ELF-1 (cell line): ENCODE results near the gene SLC22A4.

Source experiments
- DNase-seq: peaks from one replicate; pipeline ENCODE4 v3.0.0-alpha.2; 2016; ENCODE audit warnings: low read depth, low spot score

The SLC22A4 gene

DNA sequence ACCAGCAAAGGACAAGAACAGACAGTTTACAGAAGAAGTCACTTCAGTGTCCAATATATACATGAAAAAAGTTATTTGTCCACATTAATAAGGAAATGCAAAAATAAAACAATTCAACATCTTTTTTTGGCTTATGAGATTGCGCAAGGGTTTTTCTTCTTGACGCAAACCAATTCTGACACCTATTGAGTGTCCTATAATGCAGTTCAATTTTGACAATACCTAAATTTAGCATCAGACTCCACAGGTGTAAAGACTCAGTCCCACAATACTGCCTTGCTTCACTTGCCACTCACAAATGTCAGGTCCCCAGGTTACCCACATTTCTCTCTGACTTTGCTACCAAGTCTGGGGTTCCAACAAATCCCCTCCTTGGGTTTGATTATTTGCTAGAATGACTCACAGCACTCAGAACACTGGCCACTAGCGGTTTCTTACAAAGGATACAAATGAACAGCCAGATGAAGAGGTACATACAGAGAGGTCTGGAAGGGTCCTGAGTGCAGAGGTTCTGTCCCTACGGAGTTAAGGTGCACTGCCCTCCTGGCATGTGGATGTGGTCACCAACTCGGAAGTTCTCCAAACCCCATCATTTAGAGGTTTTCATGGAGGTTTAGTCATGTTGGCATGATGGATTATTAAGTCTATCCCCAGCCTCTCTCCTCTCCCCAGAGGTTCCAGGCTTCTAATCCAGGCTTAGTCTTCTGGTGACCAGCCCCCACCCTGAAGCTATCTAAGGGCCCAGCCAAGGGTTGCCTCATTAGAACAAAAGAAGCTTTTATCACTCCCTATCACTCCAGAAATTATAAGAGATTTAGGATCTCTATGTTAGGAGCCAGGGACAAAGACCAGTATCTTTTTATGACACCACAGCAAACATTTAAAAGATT lies 48.3 kb downstream of the SLC22A4 start:
- DNase-seq, result no peak

DNA sequence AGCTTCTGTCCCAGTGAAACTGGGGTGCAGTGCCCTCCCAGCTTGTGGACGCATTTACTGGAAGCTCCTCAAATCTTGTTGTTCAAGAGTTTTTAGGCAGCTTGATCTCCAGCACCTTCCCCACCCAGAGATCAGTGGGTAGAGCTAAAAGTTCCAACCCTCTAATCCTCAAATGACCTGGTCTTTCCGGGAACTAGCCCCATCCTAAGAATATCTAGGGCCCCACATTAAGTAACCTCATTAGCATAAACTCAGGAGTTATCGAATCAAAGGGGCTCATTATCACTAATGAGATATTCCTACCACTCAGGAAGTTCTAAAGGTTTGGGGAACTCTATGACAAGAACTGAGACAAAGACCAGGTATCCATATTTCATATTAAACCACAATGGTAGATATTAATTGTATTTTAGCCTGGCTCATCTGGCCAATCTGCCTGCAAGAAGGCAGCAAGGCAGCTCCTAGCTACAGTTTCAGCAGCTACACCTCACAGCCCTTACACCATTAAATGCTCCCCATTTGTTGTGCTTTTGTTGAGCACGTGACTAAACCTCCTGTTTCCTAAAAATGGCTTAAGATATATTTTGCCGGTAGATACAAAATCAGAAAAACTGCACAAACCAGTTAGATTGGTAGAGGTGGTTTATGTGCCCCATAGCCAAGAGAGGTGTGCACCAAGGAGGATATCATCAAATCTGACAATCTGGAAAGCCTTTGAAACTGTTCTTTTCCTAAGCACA lies 50.8 kb downstream of the SLC22A4 start:
- DNase-seq, result no peak

DNA sequence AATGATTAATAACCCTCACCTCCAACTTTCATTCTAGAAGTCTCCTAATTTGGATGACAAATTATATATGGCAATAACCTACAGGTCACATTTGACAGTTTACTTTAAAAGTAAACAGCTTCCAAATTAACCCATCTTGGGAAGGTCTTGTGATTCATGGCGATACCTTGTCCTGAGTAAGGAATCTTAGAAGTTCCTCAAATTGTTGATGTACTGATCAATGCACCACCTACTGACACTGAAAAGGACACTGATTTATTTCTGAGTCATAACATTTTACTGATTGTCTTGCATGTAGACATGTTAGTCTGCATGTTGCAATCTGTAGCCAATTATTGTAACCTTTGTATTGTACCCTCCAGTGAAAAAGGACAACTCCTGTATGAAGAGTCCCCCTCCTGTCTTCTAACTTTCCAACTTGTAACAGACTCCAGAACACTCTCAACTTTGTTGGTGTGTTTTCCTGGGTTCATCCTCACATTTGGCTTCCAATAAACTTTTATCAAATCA lies 59.3 kb downstream of the SLC22A4 start:
- DNase-seq, result no peak

GRCh38 chr5:132354381-132355139 lies 60.4 kb downstream of the SLC22A4 start:
- peak; percentile 54 for DNase-seq

DNA sequence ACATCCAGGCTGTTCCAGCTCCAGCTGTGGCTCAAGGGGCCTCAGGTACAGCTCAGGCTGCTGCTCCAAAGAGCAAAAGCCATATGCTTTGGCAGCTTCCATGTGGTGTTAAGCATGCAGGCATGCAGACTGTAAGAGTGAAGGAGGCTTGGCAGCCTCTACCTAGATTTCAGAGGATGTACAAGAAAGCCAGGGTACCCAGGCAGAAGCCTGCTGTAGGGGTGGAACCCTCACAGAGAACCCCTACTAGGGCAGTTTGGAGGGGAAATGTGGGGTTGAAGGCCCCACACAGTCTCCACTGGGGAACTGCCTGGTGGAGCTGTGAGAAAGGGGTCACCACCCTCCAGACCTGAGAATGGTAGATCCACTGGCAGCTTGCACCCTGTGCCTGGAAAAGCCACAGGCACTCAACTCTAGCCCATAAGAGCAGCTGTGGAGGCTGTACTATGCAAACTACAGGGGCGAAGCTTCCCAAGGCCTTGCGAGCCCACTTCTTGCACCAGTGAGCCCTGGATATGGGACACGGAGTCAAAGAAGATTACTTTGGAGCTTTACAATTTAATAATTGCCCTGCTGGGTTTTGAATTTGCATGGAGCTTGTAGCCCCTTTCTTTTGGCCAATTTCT lies 61.1 kb downstream of the SLC22A4 start:
- no peak for DNase-seq

DNA sequence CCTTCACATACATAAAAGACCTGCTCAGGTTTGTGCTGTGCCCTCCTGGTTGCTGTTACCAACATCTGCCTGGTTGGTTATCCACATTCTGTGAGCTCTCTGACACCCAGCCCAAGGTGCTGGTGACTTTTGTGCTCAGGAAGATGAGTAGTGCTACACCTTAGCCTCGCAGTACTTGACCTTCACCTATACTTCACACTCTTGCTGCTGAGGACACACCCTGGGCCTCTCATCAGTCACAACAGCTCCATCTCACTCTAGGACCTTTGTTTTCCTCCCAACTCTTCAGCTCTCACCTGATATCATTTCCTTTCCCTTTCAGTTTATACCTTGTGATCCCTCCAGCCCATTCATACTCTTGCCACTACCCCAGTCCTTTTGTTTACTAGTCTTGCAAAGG lies 64.6 kb downstream of the SLC22A4 start:
- DNase-seq, result no peak

- DNase-seq, result no peak
Measured at GRCh38 chr5:132362086-132362485, 67.9 kb downstream of the SLC22A4 start.

GRCh38 chr5:132363431-132364112 lies 69.4 kb downstream of the SLC22A4 start:
- no peak for DNase-seq

DNA sequence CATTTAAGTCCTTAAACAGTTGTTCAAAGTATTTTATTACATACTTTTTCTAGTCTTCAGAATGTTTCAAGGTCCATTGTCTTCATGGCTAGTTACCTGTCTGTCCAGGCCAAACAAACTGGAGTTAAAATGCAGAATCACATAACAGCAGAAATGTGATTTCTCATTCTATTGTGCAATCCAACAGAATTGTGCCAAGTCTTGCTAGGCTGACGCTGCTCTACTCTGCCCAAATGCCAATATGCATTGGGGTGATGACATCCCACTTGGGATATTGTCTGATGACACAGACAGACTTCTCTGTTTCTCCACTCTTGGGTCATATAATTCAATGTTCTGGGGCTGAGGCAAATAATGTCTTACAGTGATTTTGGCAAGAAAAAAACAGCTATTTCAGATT lies 70.1 kb downstream of the SLC22A4 start:
- DNase-seq, result no peak

DNA sequence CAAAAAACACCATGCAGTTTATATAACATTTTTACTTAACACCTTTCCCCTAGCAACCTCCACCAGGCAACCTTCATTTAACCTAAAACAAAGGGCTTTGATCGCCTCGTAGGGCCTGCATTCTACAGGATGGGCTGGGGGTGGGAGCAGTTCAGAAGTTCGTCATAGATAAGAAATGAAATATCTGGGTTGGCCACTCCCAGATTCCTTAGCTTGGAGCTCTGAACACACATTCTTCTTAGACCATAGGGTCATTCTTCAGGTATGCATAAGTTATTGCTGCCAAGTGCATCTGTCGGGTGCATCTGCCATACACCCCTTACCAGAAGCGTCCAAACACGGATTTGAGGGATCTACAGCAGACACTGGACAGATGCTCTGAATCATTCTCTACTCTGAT lies 71.0 kb downstream of the SLC22A4 start:
- peak; percentile 42 for DNase-seq

GRCh38 chr5:132368186-132368585 lies 74.0 kb downstream of the SLC22A4 start:
- no peak for DNase-seq

- DNase-seq, result no peak
Measured at GRCh38 chr5:132369007-132369473, 74.8 kb downstream of the SLC22A4 start.

DNA sequence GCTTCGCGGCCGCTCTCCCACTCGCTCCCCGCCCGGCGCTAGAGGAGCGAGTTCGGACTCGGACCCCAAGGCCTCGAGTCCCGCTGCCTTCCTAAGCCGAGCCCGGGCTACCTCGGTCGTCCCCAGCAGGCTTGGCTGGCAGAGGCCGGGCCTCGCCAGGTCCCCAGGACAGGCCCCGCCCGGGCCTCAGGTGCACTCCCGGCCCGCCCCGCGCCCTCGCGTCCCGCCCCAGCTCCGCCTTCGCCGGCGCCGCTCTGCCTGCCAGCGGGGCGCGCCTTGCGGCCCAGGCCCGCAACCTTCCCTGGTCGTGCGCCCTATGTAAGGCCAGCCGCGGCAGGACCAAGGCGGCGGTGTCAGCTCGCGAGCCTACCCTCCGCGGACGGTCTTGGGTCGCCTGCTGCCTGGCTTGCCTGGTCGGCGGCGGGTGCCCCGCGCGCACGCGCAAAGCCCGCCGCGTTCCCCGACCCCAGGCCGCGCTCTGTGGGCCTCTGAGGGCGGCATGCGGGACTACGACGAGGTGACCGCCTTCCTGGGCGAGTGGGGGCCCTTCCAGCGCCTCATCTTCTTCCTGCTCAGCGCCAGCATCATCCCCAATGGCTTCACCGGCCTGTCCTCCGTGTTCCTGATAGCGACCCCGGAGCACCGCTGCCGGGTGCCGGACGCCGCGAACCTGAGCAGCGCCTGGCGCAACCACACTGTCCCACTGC lies 75.4 kb downstream of the SLC22A4 start, which contains the start of gene SLC22A5:
Gene SLC22A5, plus strand, starts transcription at position 237 of the 707 bp plus-strand sequence. Its CDS starts 263 bp downstream, at position 500.
- DNase-seq, result peak; percentile 83

GRCh38 chr5:132370181-132370970 lies 76.2 kb downstream of the SLC22A4 start:
- no peak for DNase-seq

- no peak for DNase-seq
Measured at GRCh38 chr5:132370971-132371602, 76.9 kb downstream of the SLC22A4 start.

DNA sequence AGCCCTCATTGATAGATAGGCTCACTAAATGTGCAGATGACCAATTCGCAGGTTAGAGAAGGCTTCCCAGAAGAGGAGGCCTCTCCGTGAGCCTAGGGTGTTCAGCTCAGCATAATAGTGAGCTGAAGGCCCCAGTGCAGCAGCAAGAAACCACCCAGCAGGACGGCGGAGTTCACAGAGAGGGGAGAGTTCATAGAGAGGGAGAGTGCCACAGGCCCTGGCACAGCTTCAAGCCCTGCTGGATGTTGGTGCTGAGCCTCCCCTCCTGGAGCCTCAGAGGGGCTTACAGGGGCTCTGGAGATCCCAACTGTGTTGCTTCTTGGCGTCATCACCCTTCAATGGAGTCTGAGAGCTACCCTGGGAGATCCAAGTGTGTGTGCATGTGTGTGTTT lies 77.4 kb downstream of the SLC22A4 start:
- DNase-seq, result no peak

DNA sequence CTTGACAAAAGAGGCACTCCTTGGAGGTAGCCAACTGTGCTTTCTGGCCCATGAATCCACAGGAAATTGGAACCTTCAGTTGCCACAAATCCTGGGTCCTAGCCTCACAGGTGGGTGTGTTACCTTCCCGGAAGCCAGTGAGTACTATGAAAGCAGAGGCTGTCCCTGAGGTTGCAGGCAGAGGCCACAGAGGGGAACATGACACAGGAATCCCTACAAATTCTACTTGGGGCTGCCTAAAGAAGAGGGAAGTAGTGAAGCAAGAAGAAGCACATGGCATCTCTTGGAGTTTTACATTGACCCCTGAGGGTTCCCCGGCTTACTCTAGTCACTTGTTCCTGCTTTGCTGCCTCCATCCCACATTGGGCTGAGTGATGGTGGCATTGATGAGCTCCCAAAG lies 77.9 kb downstream of the SLC22A4 start:
- DNase-seq, result no peak

DNA sequence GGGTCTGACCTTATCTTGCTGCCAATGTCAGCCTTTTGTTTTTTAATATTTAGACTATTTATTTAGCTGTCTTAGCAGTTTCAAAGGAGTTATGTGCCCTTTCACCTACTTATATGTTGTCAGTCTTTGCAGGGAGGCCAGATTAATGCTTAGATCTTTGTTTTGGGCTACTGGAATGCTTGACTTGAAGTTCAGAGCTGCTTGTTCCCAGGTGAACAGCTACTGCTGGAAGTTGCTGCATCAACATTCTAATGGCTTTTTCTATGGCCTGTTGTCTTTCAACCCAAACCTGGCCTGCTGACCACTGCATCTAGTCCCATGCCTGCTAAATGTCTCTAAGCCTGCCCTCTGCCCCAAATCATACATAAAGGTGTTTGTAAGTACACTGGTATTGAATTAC lies 78.3 kb downstream of the SLC22A4 start:
- no peak for DNase-seq

DNA sequence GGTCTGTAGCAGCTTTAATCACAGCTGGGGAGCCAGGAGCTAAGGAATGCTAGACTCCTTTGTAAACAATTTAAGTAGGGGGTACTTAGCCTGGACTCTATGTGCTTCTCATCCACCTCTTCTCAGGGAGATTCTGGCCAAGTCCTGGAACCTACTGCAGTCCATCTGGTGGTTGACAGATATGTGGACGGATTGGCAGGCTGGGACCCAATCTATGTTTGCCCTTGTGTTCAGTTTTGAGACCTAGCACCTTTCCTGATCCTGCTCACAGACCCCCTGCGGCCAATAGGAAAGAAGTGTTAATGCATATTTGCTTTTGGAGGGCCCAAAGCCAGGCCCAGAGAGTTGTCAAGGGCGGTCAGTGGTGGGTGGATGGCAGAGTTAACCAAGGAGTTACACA lies 81.8 kb downstream of the SLC22A4 start:
- no peak for DNase-seq
